H9 (cell line): ENCODE data around the gene CLPSL2. TPM values are rescaled to one million over a fixed set of nuclear protein-coding genes. Genes with fewer than 3 reads are reported as not detected.

Experiments used
- DNase-seq: peaks from one replicate; pipeline ENCODE4 v3.0.0-alpha.2; 2017
- H2AFZ ChIP-seq: one replicate; pipeline ENCODE4 v1.6.1; 2013; ENCODE audit warnings: mild to moderate bottlenecking, low read length, control low read depth, moderate library complexity
- H2AK5ac ChIP-seq: 2 replicates; pipeline ENCODE4 v1.6.1; 2013; ENCODE audit warnings: low read length, control low read depth, mixed read lengths; ENCODE audit not compliant: insufficient read length
- H2BK120ac ChIP-seq: one replicate; pipeline ENCODE4 v1.6.1; 2013; ENCODE audit warnings: low read depth, mild to moderate bottlenecking, low read length, control low read depth, inconsistent platforms; ENCODE audit not compliant: poor library complexity, severe bottlenecking
- H2BK12ac ChIP-seq: 2 replicates; pipeline ENCODE4 v1.6.1; 2013; ENCODE audit warnings: low read length, control low read depth, mixed read lengths, low read depth; ENCODE audit not compliant: insufficient read length
- H2BK15ac ChIP-seq: 2 replicates; pipeline ENCODE4 v1.6.1; 2013; ENCODE audit warnings: low read depth, low read length, control low read depth
- H2BK20ac ChIP-seq: one replicate; pipeline ENCODE4 v1.6.1; 2013; ENCODE audit warnings: low read depth, mild to moderate bottlenecking, low read length, control low read depth, inconsistent platforms; ENCODE audit not compliant: poor library complexity, severe bottlenecking
- H2BK5ac ChIP-seq: 2 replicates; pipeline ENCODE4 v1.6.1; 2013; ENCODE audit warnings: low read length, control low read depth, mixed read lengths; ENCODE audit not compliant: insufficient read length
- H3K14ac ChIP-seq: 2 replicates; pipeline ENCODE4 v1.6.1; 2013; ENCODE audit warnings: low read length, control low read depth; ENCODE audit not compliant: insufficient read depth
- H3K18ac ChIP-seq: 2 replicates; pipeline ENCODE4 v1.6.1; 2013; ENCODE audit warnings: low read depth, mild to moderate bottlenecking, mixed read lengths, low read length, control low read depth; ENCODE audit not compliant: insufficient read length
- H3K23ac ChIP-seq: 2 replicates; pipeline ENCODE4 v1.6.1; 2013; ENCODE audit warnings: low read length, control low read depth, mixed read lengths, low read depth; ENCODE audit not compliant: insufficient read length
- H3K23me2 ChIP-seq: 2 replicates; pipeline ENCODE4 v1.6.1; 2013; ENCODE audit warnings: low read depth, mild to moderate bottlenecking, mixed read lengths, low read length, control low read depth; ENCODE audit not compliant: insufficient read length, poor library complexity, severe bottlenecking
- H3K27ac ChIP-seq: 2 replicates; pipeline ENCODE4 v1.5.1; 2013; ENCODE audit warnings: low read length, control low read depth, mixed read lengths, low read depth; ENCODE audit not compliant: insufficient read length
- H3K27me3 ChIP-seq: 2 replicates; pipeline ENCODE4 v1.6.1; 2013; ENCODE audit warnings: low read length, control low read depth, inconsistent platforms; ENCODE audit not compliant: insufficient read depth
- H3K4ac ChIP-seq: 2 replicates; pipeline ENCODE4 v1.6.1; 2013; ENCODE audit warnings: low read depth, mild to moderate bottlenecking, control low read depth, inconsistent platforms, low read length, moderate library complexity
- H3K4me1 ChIP-seq: 2 replicates; pipeline ENCODE4 v1.6.1; 2013; ENCODE audit warnings: low read length, control low read depth, inconsistent platforms; ENCODE audit not compliant: insufficient read depth
- H3K4me2 ChIP-seq: 2 replicates; pipeline ENCODE4 v1.6.1; 2013; ENCODE audit warnings: low read length, control low read depth, mixed read lengths; ENCODE audit not compliant: insufficient read length, insufficient read depth
- H3K56ac ChIP-seq: 2 replicates; pipeline ENCODE4 v1.6.1; 2013; ENCODE audit warnings: low read depth, mild to moderate bottlenecking, mixed read lengths, low read length, control low read depth; ENCODE audit not compliant: insufficient read length
- H3K79me1 ChIP-seq: 2 replicates; pipeline ENCODE4 v1.6.1; 2013; ENCODE audit warnings: low read depth, mild to moderate bottlenecking, moderate library complexity, low read length, control low read depth, inconsistent platforms; ENCODE audit not compliant: insufficient read depth, poor library complexity, severe bottlenecking
- H3K79me2 ChIP-seq: 2 replicates; pipeline ENCODE4 v1.6.1; 2013; ENCODE audit warnings: low read length, control low read depth, inconsistent platforms; ENCODE audit not compliant: insufficient read depth
- H3K9ac ChIP-seq: 2 replicates; pipeline ENCODE4 v1.6.1; 2013; ENCODE audit warnings: low read length, control low read depth, mixed read lengths; ENCODE audit not compliant: insufficient read length; ENCODE audit errors: extremely low read depth
- H3K9me3 ChIP-seq: one replicate; pipeline ENCODE4 v1.6.1; 2013; ENCODE audit warnings: low read depth, low read length, inconsistent platforms; ENCODE audit not compliant: control insufficient read depth
- H3T11ph ChIP-seq: one replicate; pipeline ENCODE4 v1.6.1; 2013; ENCODE audit warnings: mild to moderate bottlenecking, low read length, control low read depth, inconsistent platforms
- H4K20me1 ChIP-seq: one replicate; pipeline ENCODE4 v1.6.1; 2013; ENCODE audit not compliant: control insufficient read depth, insufficient read length, insufficient read depth
- H4K5ac ChIP-seq: 2 replicates; pipeline ENCODE4 v1.6.1; 2013; ENCODE audit warnings: low read depth, mild to moderate bottlenecking, mixed read lengths, low read length, control low read depth; ENCODE audit not compliant: insufficient read length
- H4K8ac ChIP-seq: replicated peaks from 2 replicates; pipeline ENCODE4 v1.6.1; 2013; ENCODE audit warnings: low read length, control low read depth, mixed read lengths, low read depth; ENCODE audit not compliant: insufficient read length
- H4K91ac ChIP-seq: 2 replicates; pipeline ENCODE4 v1.6.1; 2013; ENCODE audit warnings: low read depth, mild to moderate bottlenecking, moderate library complexity, mixed read lengths, low read length, control low read depth; ENCODE audit not compliant: insufficient read length
- H3K27ac Mint-ChIP-seq, 3 experiments: 2 replicates in 2 of 3; 3 replicates in 1 of 3; pipeline ENCODE4 v1.8.0; 2020 to 2021; ENCODE audit warnings: mixed read lengths in 3 of 3, mild to moderate bottlenecking in 1 of 3, moderate library complexity in 1 of 3
- H3K27me3 Mint-ChIP-seq: 2 replicates; pipeline ENCODE4 v1.8.0; 2021; ENCODE audit warnings: low read depth, mild to moderate bottlenecking, moderate library complexity, mixed read lengths
- H3K36me3 Mint-ChIP-seq, 3 experiments: 2 replicates in 2 of 3; 3 replicates in 1 of 3; pipeline ENCODE4 v1.8.0; 2020 to 2021; ENCODE audit warnings: low read depth in 3 of 3, mixed read lengths in 3 of 3; ENCODE audit not compliant: insufficient read depth in 1 of 3
- H3K4me1 Mint-ChIP-seq, 2 experiments: 2 replicates each; pipeline ENCODE4 v1.8.0; 2020; ENCODE audit warnings: mixed read lengths in 2 of 2
- H3K4me3 Mint-ChIP-seq, 2 experiments: 2 replicates in 1 of 2; 3 replicates in 1 of 2; pipeline ENCODE4 v1.8.0; 2020 to 2021; ENCODE audit warnings: mild to moderate bottlenecking in 2 of 2, mixed read lengths in 2 of 2, moderate library complexity in 1 of 2
- H3K9me3 Mint-ChIP-seq, 2 experiments: 2 replicates in 1 of 2; 3 replicates in 1 of 2; pipeline ENCODE4 v1.8.0; 2020; ENCODE audit warnings: mild to moderate bottlenecking in 2 of 2, mixed read lengths in 2 of 2, moderate library complexity in 1 of 2
- CTCF ChIP-seq: fragments of 200-600 bp; sonication (generic); conservative IDR thresholded peaks from 3 replicates; pipeline ENCODE4 v1.8.0; 2021; ENCODE audit warnings: antibody characterized with exemption, mild to moderate bottlenecking
- WGBS: extraction: QIAGEN DNeasy Blood & Tissue Kit; methylation state at CpG from one replicate; pipeline ENCODE4 v1.1.7; 2013; ENCODE audit warnings: missing lambda C conversion rate, low lambda C conversion rate, mixed read lengths; ENCODE audit not compliant: insufficient read length; ENCODE audit errors: extremely low coverage; 5-methylcytosine and 5-hydroxymethylcytosine counted together
- total RNA-seq: library from RNA; stranded (reverse); gene quantifications from 2 replicates; pipeline ENCODE4 v1.2.1, GENCODE V29; 2021

CLPSL2 gene
- total RNA-seq, 1 experiment from 2014 or later = 4.4 TPM

GRCh38 chr6:35786810-35787209 lies 10.4 kb downstream of the CLPSL2 start:
- no peak for TF ChIP-seq CTCF
- peaks cover 13 to 17% of the 10 kb centered on the region in 2 experiments for H3K4me1 Mint-ChIP-seq
- Histone ChIP-seq H3K56ac (no peak overlapping the region), H3K14ac (no peak overlapping the region; the same call in 1 of the 2 replicates), H3K23ac (no peak overlapping the region), H3K79me1 (no peaks in the 10 kb centered on the region), H3K18ac (no peak overlapping the region), H2BK120ac (no peak overlapping the region), H3K9me3 (no peaks in the 10 kb centered on the region), H4K5ac (no peak overlapping the region), H3K27me3 (no peaks in the 10 kb centered on the region), H3T11ph (no peak overlapping the region), H2BK15ac (no peak overlapping the region), H3K23me2 (no peaks in the 10 kb centered on the region), H2BK12ac (no peak overlapping the region), H3K4me1 (no peaks in the 10 kb centered on the region), H4K20me1 (no peaks in the 10 kb centered on the region), H2BK5ac (no peak overlapping the region), H4K91ac (no peak overlapping the region), H2AK5ac (no peak overlapping the region), H3K27ac (no peak overlapping the region), H3K9ac (no peak overlapping the region), H3K79me2 (no peaks in the 10 kb centered on the region), H2AFZ (no peak overlapping the region), H2BK20ac (no peak overlapping the region), H3K4me2 (no peak overlapping the region), H3K4ac (no peak overlapping the region), H4K8ac (no peak overlapping the region)
- WGBS = no CpG with 5 or more reads among the region's 25 CpGs
- H3K9me3 Mint-ChIP-seq = no peaks in the 10 kb centered on the region
- H3K4me3 Mint-ChIP-seq = no peak overlapping the region
- H3K27ac Mint-ChIP-seq = no peak overlapping the region
- H3K36me3 Mint-ChIP-seq = no peaks in the 10 kb centered on the region
- H3K27me3 Mint-ChIP-seq = peaks cover 8% of the 10 kb centered on the region
- no peak for DNase-seq
